Stimulated activated CD4-positive, alpha-beta T cell treated with anti-CD3 and anti-CD28 coated beads, Interleukin-1b, Interleukin-23, amount 100 ng/mL, for 4 hours (primary cell): ENCODE measurements around the gene ADAMTS3.

Experiments
- DNase-seq, 2 donors: peaks; one replicate each; pipeline ENCODE4 v3.0.0-alpha.2; 2020; ENCODE audit warnings: low read depth in 2 of 2

Gene ADAMTS3

DNA sequence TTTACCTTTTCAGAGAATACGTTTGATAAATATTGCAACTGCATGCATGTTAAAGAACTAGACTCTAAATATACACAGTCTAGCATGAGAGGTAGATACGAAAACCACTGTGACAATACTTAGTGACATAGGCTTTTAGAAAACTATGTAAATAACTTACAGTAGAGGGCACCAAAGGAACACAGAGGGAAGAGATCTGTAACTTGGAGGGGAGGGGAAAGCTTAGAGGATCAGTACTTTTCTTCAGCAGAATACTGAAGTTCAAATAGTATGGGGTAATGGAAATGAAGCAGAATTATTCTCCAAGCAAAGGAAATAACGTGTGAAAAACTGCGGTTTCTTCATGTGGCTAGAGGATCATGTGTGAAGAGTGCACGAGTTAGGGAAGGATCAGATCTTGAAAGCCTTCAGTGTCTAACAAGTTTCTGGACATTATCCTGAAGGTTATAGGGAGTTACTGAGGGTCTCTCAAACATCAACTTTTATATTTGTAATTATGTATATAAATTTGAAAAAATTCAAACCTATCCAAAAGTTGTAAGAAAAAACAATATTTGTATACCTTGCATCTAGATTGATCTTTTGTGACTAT, 273.0 kb downstream of the ADAMTS3 start:
- DNase-seq: no peak

GRCh38 chr4:72290737-72291136, 278.3 kb downstream of the ADAMTS3 start:
- no peak for DNase-seq

GRCh38 chr4:72286910-72287309, 282.1 kb downstream of the ADAMTS3 start:
- DNase-seq: no peak

DNA sequence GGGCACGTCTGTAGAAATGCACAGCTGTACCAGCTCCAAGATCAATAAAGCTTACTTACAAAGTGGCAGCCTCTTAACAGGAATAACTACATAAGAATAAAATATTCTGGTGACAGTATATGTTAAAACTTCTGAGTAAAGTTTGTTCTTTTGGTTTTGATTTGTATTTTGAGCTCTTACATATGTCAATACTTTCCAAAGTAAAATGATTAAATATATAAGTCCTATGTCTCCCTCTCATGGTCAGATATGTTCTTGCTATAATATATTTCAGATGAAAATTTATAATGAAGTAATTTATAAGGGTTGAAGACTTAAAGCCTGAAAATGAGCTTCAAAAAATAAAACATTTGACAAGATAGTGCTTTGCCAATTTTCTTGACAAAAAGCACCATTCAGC, 282.8 kb downstream of the ADAMTS3 start:
- no peak for DNase-seq

GRCh38 chr4:72283357-72283756, 285.7 kb downstream of the ADAMTS3 start:
- DNase-seq: no peak

GRCh38 chr4:72280252-72280651, 288.8 kb downstream of the ADAMTS3 start:
- no peak for DNase-seq

DNA sequence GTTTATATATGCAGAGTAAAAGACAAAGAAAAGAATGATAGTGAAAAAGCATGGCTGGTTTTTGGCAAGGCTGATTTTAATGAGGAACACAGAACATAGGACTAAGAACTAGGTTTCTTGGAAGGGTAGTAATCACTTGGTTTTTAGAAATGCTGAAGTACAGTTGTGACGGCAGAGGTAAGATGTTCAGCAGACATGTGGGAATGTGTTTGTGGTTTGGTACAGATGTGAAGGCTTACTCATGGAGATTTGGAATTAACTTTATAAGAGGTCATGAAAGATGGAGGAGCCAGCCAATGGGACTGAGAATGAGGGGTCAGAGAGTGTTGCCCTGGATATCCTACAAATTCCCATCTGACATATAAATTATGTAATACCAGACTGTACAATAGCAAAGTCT, 293.6 kb downstream of the ADAMTS3 start:
- no peak for DNase-seq

- no peak for DNase-seq
Measured at GRCh38 chr4:72274251-72274650, 294.8 kb downstream of the ADAMTS3 start.

DNA sequence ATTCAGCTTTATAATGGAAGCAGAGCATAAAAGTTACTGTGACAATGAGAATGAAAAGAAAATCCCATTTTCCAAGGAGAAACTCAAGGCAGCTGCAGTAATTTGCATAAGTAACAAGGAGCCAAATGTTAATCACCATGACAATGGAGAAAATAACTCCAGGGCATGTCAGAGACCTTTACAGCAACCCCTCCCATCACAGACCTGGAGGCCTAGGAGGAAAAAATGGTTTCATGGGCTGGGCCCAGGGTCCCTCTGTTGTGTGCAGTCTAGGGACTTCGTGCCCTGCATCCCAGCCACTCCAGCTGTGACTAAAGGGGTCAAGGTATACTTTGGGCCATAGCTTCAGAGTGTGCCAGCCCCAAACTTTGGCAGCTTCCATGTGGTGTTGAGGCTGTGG, 313.8 kb downstream of the ADAMTS3 start:
- DNase-seq: no peak

DNA sequence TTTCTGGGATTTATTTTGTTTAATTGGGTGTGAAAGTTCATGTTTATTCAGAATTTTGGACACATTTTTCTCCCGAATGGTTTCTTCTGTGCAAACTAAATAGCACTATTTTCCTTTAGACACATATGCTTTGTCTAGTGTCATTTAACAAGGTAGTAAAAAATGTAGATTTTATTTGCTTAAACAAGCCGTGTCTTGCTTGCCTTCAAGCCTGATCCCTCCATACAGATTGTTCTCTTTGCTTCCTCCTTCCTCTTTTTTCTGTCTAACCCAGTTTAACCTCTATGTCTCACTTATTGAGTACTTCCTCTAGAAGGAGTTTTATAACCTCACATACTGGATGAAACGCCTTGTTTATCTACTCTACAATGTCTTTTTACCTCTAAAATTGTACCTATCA, 325.4 kb downstream of the ADAMTS3 start:
- no peak for DNase-seq

- no peak for DNase-seq
Measured at GRCh38 chr4:72239487-72240116, 329.4 kb downstream of the ADAMTS3 start.
